ENCODE data around the gene TRPM1.

GRCh38 chr15:31108836-31109235 lies 7.3 kb upstream of the TRPM1 start:
- TF ChIP-seq YY1 (IDR thresholded peaks at IDR 0.05; ENCODE audit: insufficient read depth, insufficient read length): no peak
- no peak for TF ChIP-seq ZNF274 (IDR thresholded peaks at IDR 0.05; ENCODE audit: low read depth, low read length)
- TF ChIP-seq SUZ12 (IDR thresholded peaks at IDR 0.05; ENCODE audit: extremely low read depth, insufficient read depth, insufficient read length): no peak
